WTC11 (cell line): ENCODE measurements around the gene SMARCA2.

ENCODE experiments used
- ATF1 ChIP-seq: sonication (generic); formaldehyde crosslinking; IDR thresholded peaks from 2 replicates; pipeline ENCODE4 v1.8.1; 2023; ENCODE audit warnings: mild to moderate bottlenecking, moderate library complexity, missing genetic modification reagents
- CREB1 ChIP-seq: sonication (generic); formaldehyde crosslinking; IDR thresholded peaks from 2 replicates; pipeline ENCODE4 v1.8.0; 2023; ENCODE audit warnings: mild to moderate bottlenecking, missing genetic modification reagents
- ESRRA ChIP-seq: sonication (generic); formaldehyde crosslinking; IDR thresholded peaks from 2 replicates; pipeline ENCODE4 v1.8.1; 2022; ENCODE audit warnings: mild to moderate bottlenecking, missing genetic modification reagents, borderline replicate concordance
- KAT7 ChIP-seq: sonication (generic); formaldehyde crosslinking; IDR thresholded peaks from 2 replicates; pipeline ENCODE4 v1.8.1; 2023; ENCODE audit warnings: missing genetic modification reagents, mild to moderate bottlenecking, borderline replicate concordance
- TEAD4 ChIP-seq: sonication (generic); formaldehyde crosslinking; IDR thresholded peaks from 2 replicates; pipeline ENCODE4 v1.8.0; 2022; ENCODE audit warnings: mild to moderate bottlenecking, missing genetic modification reagents
- ZNF121 ChIP-seq: sonication (generic); formaldehyde crosslinking; IDR thresholded peaks from 2 replicates; pipeline ENCODE4 v1.8.0; 2023; ENCODE audit warnings: missing genetic modification reagents
- ZNF232 ChIP-seq: sonication (generic); formaldehyde crosslinking; IDR thresholded peaks from 2 replicates; pipeline ENCODE4 v1.8.0; 2022; ENCODE audit warnings: mild to moderate bottlenecking, missing genetic modification reagents
- TF ChIP-seq, protein P1 (sequence below): fragments of 200-600 bp; IDR thresholded peaks from 2 replicates; pipeline ENCODE4 v1.8.0; 2022; ENCODE audit warnings: antibody characterized with exemption
- TF ChIP-seq, protein P2 (sequence below): sonication (generic); formaldehyde crosslinking; IDR thresholded peaks from 2 replicates; pipeline ENCODE4 v1.8.1; 2022; ENCODE audit warnings: low read depth, mild to moderate bottlenecking, moderate library complexity, missing genetic modification reagents, borderline replicate concordance
- TF ChIP-seq, protein P3 (sequence below): sonication (generic); formaldehyde crosslinking; IDR thresholded peaks from 2 replicates; pipeline ENCODE4 v1.8.1; 2023; ENCODE audit warnings: mild to moderate bottlenecking, missing genetic modification reagents, moderate library complexity
- TF ChIP-seq, protein P4 (sequence below): sonication (generic); formaldehyde crosslinking; conservative IDR thresholded peaks from 2 replicates; pipeline ENCODE4 v1.8.1; 2022; ENCODE audit warnings: mild to moderate bottlenecking, missing genetic modification reagents
- TF ChIP-seq, protein P5 (sequence below): sonication (generic); formaldehyde crosslinking; IDR thresholded peaks from 2 replicates; pipeline ENCODE4 v1.8.1; 2022; ENCODE audit warnings: mild to moderate bottlenecking, missing genetic modification reagents, moderate library complexity, borderline replicate concordance
- TF ChIP-seq, protein P6 (sequence below): sonication (generic); formaldehyde crosslinking; IDR thresholded peaks from 2 replicates; pipeline ENCODE4 v1.8.1; 2022; ENCODE audit warnings: mild to moderate bottlenecking, moderate library complexity, missing genetic modification reagents
- TF ChIP-seq, protein P7 (sequence below): sonication (generic); formaldehyde crosslinking; IDR thresholded peaks from 2 replicates; pipeline ENCODE4 v1.8.0; 2022; ENCODE audit warnings: missing genetic modification reagents

DNA sequence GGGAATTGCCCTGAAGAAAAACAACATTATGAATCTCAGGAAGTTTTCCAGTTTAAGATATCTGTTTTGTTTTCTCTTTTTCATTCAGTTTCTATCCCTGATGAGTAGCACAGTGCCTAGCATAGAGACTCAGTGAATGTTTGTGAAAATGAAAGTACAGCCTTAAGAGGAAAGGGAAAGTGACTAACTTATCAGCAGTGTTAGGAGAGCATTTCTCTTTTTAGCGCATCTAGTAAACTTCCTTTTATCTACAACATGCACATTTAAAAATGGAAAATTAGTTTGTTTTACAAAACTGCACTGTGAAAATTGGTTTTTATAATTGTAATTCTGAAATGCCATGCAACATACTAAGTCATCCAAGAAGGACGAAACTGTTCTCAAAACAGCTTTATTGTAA is 110.8 kb downstream of the SMARCA2 start:
- TF ChIP-seq, protein P1, sequence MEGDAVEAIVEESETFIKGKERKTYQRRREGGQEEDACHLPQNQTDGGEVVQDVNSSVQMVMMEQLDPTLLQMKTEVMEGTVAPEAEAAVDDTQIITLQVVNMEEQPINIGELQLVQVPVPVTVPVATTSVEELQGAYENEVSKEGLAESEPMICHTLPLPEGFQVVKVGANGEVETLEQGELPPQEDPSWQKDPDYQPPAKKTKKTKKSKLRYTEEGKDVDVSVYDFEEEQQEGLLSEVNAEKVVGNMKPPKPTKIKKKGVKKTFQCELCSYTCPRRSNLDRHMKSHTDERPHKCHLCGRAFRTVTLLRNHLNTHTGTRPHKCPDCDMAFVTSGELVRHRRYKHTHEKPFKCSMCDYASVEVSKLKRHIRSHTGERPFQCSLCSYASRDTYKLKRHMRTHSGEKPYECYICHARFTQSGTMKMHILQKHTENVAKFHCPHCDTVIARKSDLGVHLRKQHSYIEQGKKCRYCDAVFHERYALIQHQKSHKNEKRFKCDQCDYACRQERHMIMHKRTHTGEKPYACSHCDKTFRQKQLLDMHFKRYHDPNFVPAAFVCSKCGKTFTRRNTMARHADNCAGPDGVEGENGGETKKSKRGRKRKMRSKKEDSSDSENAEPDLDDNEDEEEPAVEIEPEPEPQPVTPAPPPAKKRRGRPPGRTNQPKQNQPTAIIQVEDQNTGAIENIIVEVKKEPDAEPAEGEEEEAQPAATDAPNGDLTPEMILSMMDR: no peak
- TF ChIP-seq, protein P2, sequence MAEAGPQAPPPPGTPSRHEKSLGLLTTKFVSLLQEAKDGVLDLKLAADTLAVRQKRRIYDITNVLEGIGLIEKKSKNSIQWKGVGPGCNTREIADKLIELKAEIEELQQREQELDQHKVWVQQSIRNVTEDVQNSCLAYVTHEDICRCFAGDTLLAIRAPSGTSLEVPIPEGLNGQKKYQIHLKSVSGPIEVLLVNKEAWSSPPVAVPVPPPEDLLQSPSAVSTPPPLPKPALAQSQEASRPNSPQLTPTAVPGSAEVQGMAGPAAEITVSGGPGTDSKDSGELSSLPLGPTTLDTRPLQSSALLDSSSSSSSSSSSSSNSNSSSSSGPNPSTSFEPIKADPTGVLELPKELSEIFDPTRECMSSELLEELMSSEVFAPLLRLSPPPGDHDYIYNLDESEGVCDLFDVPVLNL (CRISPR knock-in tag): no peak
- TF ChIP-seq ZNF232 (no peak), ZNF121 (CRISPR knock-in tag) (no peak), ESRRA (CRISPR knock-in tag) (no peak), ATF1 (CRISPR knock-in tag) (no peak), CREB1 (CRISPR knock-in tag) (no peak), KAT7 (CRISPR knock-in tag) (no peak), TEAD4 (CRISPR knock-in tag) (no peak)
- TF ChIP-seq, protein P3, sequence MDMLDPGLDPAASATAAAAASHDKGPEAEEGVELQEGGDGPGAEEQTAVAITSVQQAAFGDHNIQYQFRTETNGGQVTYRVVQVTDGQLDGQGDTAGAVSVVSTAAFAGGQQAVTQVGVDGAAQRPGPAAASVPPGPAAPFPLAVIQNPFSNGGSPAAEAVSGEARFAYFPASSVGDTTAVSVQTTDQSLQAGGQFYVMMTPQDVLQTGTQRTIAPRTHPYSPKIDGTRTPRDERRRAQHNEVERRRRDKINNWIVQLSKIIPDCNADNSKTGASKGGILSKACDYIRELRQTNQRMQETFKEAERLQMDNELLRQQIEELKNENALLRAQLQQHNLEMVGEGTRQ (CRISPR knock-in tag): no peak
- TF ChIP-seq, protein P4, sequence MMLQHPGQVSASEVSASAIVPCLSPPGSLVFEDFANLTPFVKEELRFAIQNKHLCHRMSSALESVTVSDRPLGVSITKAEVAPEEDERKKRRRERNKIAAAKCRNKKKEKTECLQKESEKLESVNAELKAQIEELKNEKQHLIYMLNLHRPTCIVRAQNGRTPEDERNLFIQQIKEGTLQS: no peak
- TF ChIP-seq, protein P5, sequence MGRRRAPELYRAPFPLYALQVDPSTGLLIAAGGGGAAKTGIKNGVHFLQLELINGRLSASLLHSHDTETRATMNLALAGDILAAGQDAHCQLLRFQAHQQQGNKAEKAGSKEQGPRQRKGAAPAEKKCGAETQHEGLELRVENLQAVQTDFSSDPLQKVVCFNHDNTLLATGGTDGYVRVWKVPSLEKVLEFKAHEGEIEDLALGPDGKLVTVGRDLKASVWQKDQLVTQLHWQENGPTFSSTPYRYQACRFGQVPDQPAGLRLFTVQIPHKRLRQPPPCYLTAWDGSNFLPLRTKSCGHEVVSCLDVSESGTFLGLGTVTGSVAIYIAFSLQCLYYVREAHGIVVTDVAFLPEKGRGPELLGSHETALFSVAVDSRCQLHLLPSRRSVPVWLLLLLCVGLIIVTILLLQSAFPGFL (CRISPR knock-in tag): no peak
- TF ChIP-seq, protein P6, sequence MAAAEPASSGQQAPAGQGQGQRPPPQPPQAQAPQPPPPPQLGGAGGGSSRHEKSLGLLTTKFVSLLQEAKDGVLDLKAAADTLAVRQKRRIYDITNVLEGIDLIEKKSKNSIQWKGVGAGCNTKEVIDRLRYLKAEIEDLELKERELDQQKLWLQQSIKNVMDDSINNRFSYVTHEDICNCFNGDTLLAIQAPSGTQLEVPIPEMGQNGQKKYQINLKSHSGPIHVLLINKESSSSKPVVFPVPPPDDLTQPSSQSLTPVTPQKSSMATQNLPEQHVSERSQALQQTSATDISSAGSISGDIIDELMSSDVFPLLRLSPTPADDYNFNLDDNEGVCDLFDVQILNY (CRISPR knock-in tag): no peak
- TF ChIP-seq, protein P7, sequence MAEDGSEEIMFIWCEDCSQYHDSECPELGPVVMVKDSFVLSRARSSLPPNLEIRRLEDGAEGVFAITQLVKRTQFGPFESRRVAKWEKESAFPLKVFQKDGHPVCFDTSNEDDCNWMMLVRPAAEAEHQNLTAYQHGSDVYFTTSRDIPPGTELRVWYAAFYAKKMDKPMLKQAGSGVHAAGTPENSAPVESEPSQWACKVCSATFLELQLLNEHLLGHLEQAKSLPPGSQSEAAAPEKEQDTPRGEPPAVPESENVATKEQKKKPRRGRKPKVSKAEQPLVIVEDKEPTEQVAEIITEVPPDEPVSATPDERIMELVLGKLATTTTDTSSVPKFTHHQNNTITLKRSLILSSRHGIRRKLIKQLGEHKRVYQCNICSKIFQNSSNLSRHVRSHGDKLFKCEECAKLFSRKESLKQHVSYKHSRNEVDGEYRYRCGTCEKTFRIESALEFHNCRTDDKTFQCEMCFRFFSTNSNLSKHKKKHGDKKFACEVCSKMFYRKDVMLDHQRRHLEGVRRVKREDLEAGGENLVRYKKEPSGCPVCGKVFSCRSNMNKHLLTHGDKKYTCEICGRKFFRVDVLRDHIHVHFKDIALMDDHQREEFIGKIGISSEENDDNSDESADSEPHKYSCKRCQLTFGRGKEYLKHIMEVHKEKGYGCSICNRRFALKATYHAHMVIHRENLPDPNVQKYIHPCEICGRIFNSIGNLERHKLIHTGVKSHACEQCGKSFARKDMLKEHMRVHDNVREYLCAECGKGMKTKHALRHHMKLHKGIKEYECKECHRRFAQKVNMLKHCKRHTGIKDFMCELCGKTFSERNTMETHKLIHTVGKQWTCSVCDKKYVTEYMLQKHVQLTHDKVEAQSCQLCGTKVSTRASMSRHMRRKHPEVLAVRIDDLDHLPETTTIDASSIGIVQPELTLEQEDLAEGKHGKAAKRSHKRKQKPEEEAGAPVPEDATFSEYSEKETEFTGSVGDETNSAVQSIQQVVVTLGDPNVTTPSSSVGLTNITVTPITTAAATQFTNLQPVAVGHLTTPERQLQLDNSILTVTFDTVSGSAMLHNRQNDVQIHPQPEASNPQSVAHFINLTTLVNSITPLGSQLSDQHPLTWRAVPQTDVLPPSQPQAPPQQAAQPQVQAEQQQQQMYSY: no peak
